ENCODE data around the gene DLL4. TPM values are rescaled to one million over a fixed set of nuclear protein-coding genes. Genes with fewer than 3 reads are reported as not detected.

DLL4 gene
- total and polyA plus RNA-seq, 10 of the 15 experiments (the other 5 are each of a cell fraction or from before 2014, with no cell fraction given): 0.04 to 0.16 (median 0.09) TPM; not detected in 6

- TF ChIP-seq SMARCA5 (IDR thresholded peaks at IDR 0.05) (no peak), ZNF687 (IDR thresholded peaks at IDR 0.05) (no peak), EED (IDR thresholded peaks at IDR 0.05; ENCODE audit: low read depth) (no peak), FOXM1 (IDR thresholded peaks at IDR 0.05; ENCODE audit: low read depth, low read length) (no peak)
Observed at GRCh38 chr15:40986820-40987219, 57.7 kb downstream of the DLL4 start (continued).

- intact Hi-C loops (cut with micrococcal nuclease; ENCODE audit: unreplicated experiment) (no loop called here), in situ Hi-C loops (cut with MboI) (no loop called here)
- WGBS (ENCODE audit: insufficient coverage, insufficient replicate concordance, low lambda C conversion rate, missing lambda C conversion rate): 100% methylated on average over 4 of the region's 4 CpGs
- H3K27me3 ChIP-seq (replicated peaks in 1 of 2; ENCODE audit: control insufficient read depth in 2 of 2, insufficient read depth in 2 of 2, low read length in 1 of 2): no peaks in the 10 kb centered on the region
- TF ChIP-seq MEF2B (IDR thresholded peaks at IDR 0.05; ENCODE audit: partially characterized antibody, poor library complexity, severe bottlenecking) (no peak), SREBF1 (IDR thresholded peaks at IDR 0.05; ENCODE audit: low read length) (no peak), MEF2A (IDR thresholded peaks at IDR 0.05; ENCODE audit: insufficient read depth, low read depth, low read length) (no peak), EZH2 (IDR thresholded peaks at IDR 0.05; ENCODE audit: borderline replicate concordance, control insufficient read depth, low read depth, low read length) (no peak), TCF12 (IDR thresholded peaks at IDR 0.05; ENCODE audit: low read depth, low read length) (no peak), BACH1 (IDR thresholded peaks at IDR 0.05; ENCODE audit: borderline replicate concordance) (no peak), KAT2A (conservative IDR thresholded peaks at IDR 0.05; ENCODE audit: control insufficient read depth, low read depth, low read length) (no peak), HDAC2 (IDR thresholded peaks at IDR 0.05) (no peak), POLR2A (IDR thresholded peaks at IDR 0.05; ENCODE audit: low read depth, low read length) (no peak), LARP7 (IDR thresholded peaks at IDR 0.05) (no peak)
- TF ChIP-seq, protein P1, sequence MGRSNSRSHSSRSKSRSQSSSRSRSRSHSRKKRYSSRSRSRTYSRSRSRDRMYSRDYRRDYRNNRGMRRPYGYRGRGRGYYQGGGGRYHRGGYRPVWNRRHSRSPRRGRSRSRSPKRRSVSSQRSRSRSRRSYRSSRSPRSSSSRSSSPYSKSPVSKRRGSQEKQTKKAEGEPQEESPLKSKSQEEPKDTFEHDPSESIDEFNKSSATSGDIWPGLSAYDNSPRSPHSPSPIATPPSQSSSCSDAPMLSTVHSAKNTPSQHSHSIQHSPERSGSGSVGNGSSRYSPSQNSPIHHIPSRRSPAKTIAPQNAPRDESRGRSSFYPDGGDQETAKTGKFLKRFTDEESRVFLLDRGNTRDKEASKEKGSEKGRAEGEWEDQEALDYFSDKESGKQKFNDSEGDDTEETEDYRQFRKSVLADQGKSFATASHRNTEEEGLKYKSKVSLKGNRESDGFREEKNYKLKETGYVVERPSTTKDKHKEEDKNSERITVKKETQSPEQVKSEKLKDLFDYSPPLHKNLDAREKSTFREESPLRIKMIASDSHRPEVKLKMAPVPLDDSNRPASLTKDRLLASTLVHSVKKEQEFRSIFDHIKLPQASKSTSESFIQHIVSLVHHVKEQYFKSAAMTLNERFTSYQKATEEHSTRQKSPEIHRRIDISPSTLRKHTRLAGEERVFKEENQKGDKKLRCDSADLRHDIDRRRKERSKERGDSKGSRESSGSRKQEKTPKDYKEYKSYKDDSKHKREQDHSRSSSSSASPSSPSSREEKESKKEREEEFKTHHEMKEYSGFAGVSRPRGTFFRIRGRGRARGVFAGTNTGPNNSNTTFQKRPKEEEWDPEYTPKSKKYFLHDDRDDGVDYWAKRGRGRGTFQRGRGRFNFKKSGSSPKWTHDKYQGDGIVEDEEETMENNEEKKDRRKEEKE (IDR thresholded peaks at IDR 0.05): no peak
- TF ChIP-seq, protein P2, sequence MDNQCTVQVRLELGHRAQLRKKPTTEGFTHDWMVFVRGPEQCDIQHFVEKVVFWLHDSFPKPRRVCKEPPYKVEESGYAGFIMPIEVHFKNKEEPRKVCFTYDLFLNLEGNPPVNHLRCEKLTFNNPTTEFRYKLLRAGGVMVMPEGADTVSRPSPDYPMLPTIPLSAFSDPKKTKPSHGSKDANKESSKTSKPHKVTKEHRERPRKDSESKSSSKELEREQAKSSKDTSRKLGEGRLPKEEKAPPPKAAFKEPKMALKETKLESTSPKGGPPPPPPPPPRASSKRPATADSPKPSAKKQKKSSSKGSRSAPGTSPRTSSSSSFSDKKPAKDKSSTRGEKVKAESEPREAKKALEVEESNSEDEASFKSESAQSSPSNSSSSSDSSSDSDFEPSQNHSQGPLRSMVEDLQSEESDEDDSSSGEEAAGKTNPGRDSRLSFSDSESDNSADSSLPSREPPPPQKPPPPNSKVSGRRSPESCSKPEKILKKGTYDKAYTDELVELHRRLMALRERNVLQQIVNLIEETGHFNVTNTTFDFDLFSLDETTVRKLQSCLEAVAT (IDR thresholded peaks at IDR 0.05): no peak
- no peaks in the 10 kb centered on the region for H3K9me3 ChIP-seq (replicated peaks; ENCODE audit: control insufficient read depth, insufficient read depth, low read length)
- ChIA-PET CTCF (interaction anchor here (1.0 to 1.8 kb wide), 4 partner anchors 46 to 198 kb away, joined by 3 to 6 read pairs (median 4); no protein-coding TSS in a partner anchor), SMC1A (ENCODE audit: uncharacterized antibody, unreplicated experiment) (no interaction called here), RAD21 (ENCODE audit: unreplicated experiment) (no interaction called here), POLR2A (no interaction called here)
- no peaks in the 10 kb centered on the region for H4K20me1 ChIP-seq (ENCODE audit: control insufficient read depth, insufficient read depth)
- no peak for DNase-seq (ENCODE audit: low read depth, low spot score)
- H2AFZ ChIP-seq (ENCODE audit: control insufficient read depth, low read depth, low read length): no peak overlapping the region
- no peak overlapping the region for H3K4me2 ChIP-seq (ENCODE audit: control insufficient read depth, insufficient read depth)
- no peak for FAIRE-seq
- H3K9ac ChIP-seq (ENCODE audit: control insufficient read depth, insufficient read depth, low read length): no peak overlapping the region
- H3K4me3 ChIP-seq: no peak overlapping the region
- no peaks in the 10 kb centered on the region for H3K4me1 ChIP-seq (ENCODE audit: control insufficient read depth, insufficient read depth, low read length)
- no peaks in the 10 kb centered on the region for H3K79me2 ChIP-seq (ENCODE audit: control insufficient read depth, insufficient read depth, low read length)
- peaks cover 6 to 30% of the 10 kb centered on the region in 2 experiments for H3K36me3 ChIP-seq (ENCODE audit: control insufficient read depth in 2 of 2, insufficient read depth in 2 of 2, low read length in 1 of 2)
- ATAC-seq: no peak
- H3K27ac ChIP-seq (ENCODE audit: control insufficient read depth, insufficient read depth): no peak overlapping the region
- no TSS peak for BruUV-seq (replicated peaks)
Observed at GRCh38 chr15:40988156-40988555, 59.0 kb downstream of the DLL4 start.

Data from GM12878 (cell line).